Mucosa of descending colon (tissue), 3 donors: ENCODE data around the gene FBXL13. TPM values are rescaled to one million over a fixed set of nuclear protein-coding genes. Genes with fewer than 3 reads are reported as not detected.

ENCODE experiments used
- ATAC-seq: fragments of 200-7000 bp; cut with Tn5 transposase; one replicate; pipeline ENCODE4 v1.9.1; 2020; ENCODE audit warnings: mild to moderate bottlenecking, moderate library complexity
- DNase-seq, 3 donors: peaks; one replicate each; pipeline ENCODE4 v3.0.0-alpha.2; 2020
- H3K36me3 ChIP-seq: fragments of 200-600 bp; one replicate; pipeline ENCODE4 v1.8.0; 2021; ENCODE audit warnings: low read depth, mild to moderate bottlenecking
- H3K4me1 ChIP-seq: fragments of 200-600 bp; one replicate; pipeline ENCODE4 v1.8.0; 2021; ENCODE audit warnings: low read depth, mild to moderate bottlenecking
- H3K4me3 ChIP-seq: fragments of 200-600 bp; one replicate; pipeline ENCODE4 v1.8.0; 2021; ENCODE audit warnings: mild to moderate bottlenecking
- H3K9me3 ChIP-seq: fragments of 200-600 bp; one replicate; pipeline ENCODE4 v1.8.0; 2021; ENCODE audit warnings: mild to moderate bottlenecking
- CTCF ChIP-seq: fragments of 200-600 bp; IDR thresholded peaks from one replicate; pipeline ENCODE4 v1.8.0; 2022; ENCODE audit warnings: antibody characterized with exemption, mild to moderate bottlenecking
- intact Hi-C, 2 donors: fragments of 100-400 bp; cut with DNase I in 1 of 2; cut with micrococcal nuclease in 1 of 2; formaldehyde crosslinking; loops; one replicate each; pipeline versions ENCODE4 v1.11.0 to v1.11.1; 2022; cut with DNase I, micrococcal nuclease
- total RNA-seq, 3 donors: library from RNA; stranded (reverse); fragmentation: NEBNext Ultra II Directional in 2 of 3; extraction: Animal tissue kit (Norgen Biotek cat#: 25700) in 2 of 3; gene quantifications; one replicate each; pipeline versions ENCODE4 v1.2.1 to v1.2.4, GENCODE V29; 2021 to 2023
- donor health status: DM: no; HTN: no; CAD: no; lungs with moderate emphysema.
- donor health status: DM: no; HTN: no; CAD: no.
- donor health status: DM: no; HTN: yes; CAD: no.

The FBXL13 gene
- total RNA-seq, 3 donors from 2014 or later = 0.65 to 1.8 (median 0.78) TPM

GRCh38 chr7:102990642-102991041, 84.0 kb downstream of the FBXL13 start:
- intact Hi-C loops = no loop called here
- Histone ChIP-seq H3K36me3 (no peaks in the 10 kb centered on the region), H3K4me3 (no peak overlapping the region), H3K9me3 (no peaks in the 10 kb centered on the region), H3K4me1 (peaks cover 22% of the 10 kb centered on the region)
- DNase-seq (no peak), ATAC-seq (no peak)
- TF ChIP-seq CTCF = no peak

GRCh38 chr7:102988631-102989560, 85.7 kb downstream of the FBXL13 start:
- ATAC-seq (no peak), DNase-seq (no peak)
- no peak for TF ChIP-seq CTCF
- no peaks in the 10 kb centered on the region for H3K9me3 ChIP-seq
- intact Hi-C loops = no loop called here
- H3K36me3 ChIP-seq = no peaks in the 10 kb centered on the region
- H3K4me1 ChIP-seq = peaks cover 22% of the 10 kb centered on the region
- H3K4me3 ChIP-seq = no peak overlapping the region

- no peaks in the 10 kb centered on the region for H3K36me3 ChIP-seq
- intact Hi-C loops = no loop called here
- DNase-seq (no peak), ATAC-seq (no peak)
- no peak overlapping the region for H3K4me3 ChIP-seq
- H3K9me3 ChIP-seq = no peaks in the 10 kb centered on the region
- TF ChIP-seq CTCF = no peak
- peaks cover 21% of the 10 kb centered on the region for H3K4me1 ChIP-seq
Observed at GRCh38 chr7:102988088-102988487, 86.5 kb downstream of the FBXL13 start.

- no peak overlapping the region for H3K4me3 ChIP-seq
- ATAC-seq = no peak
- intact Hi-C loops = no loop called here
- no peaks in the 10 kb centered on the region for H3K4me1 ChIP-seq
- no peaks in the 10 kb centered on the region for H3K36me3 ChIP-seq
- no peak for TF ChIP-seq CTCF
- H3K9me3 ChIP-seq = no peaks in the 10 kb centered on the region
- no peak for DNase-seq
Observed at GRCh38 chr7:102985176-102985783, 89.3 kb downstream of the FBXL13 start.

- no peak overlapping the region for H3K4me3 ChIP-seq
- H3K4me1 ChIP-seq = no peaks in the 10 kb centered on the region
- TF ChIP-seq CTCF = no peak
- H3K9me3 ChIP-seq = no peaks in the 10 kb centered on the region
- ATAC-seq (no peak), DNase-seq (no peak)
- H3K36me3 ChIP-seq = no peaks in the 10 kb centered on the region
- intact Hi-C loops = no loop called here
Observed at GRCh38 chr7:102983602-102984001, 91.0 kb downstream of the FBXL13 start.
